OCI-LY1 (cell line): ENCODE results near the gene P2RY12.

Experiments used
- H2AFZ ChIP-seq: fragments of 200-600 bp; sonication (generic), shearing (Covaris generic); 2 replicates; pipeline ENCODE4 v1.6.0; 2014; ENCODE audit warnings: antibody characterized with exemption, mild to moderate bottlenecking, low read length
- H3F3A ChIP-seq: fragments of 200-600 bp; sonication (generic), shearing (Covaris generic); 2 replicates; pipeline ENCODE4 v1.6.0; 2014; ENCODE audit warnings: mild to moderate bottlenecking, antibody characterized with exemption, low read length, moderate library complexity; ENCODE audit not compliant: insufficient read depth
- H3K27ac ChIP-seq: fragments of 200-600 bp; sonication (generic); 2 replicates; pipeline ENCODE4 v1.5.1; 2014; ENCODE audit warnings: low read length, mixed run types, mild to moderate bottlenecking, low read depth; ENCODE audit not compliant: poor library complexity, severe bottlenecking
- H3K27me3 ChIP-seq: fragments of 200-600 bp; sonication (generic); 2 replicates; pipeline ENCODE4 v1.6.0; 2014; ENCODE audit warnings: antibody characterized with exemption, mild to moderate bottlenecking, low read length, moderate library complexity; ENCODE audit not compliant: insufficient read depth
- H3K36me3 ChIP-seq: fragments of 200-600 bp; sonication (generic); 2 replicates; pipeline ENCODE4 v1.6.1; 2014; ENCODE audit warnings: mild to moderate bottlenecking, antibody characterized with exemption, low read length, moderate library complexity, mixed read lengths; ENCODE audit not compliant: insufficient read depth
- H3K4me1 ChIP-seq: fragments of 200-600 bp; sonication (generic); 2 replicates; pipeline ENCODE4 v1.5.1; 2014; ENCODE audit warnings: mild to moderate bottlenecking, low read length, moderate library complexity; ENCODE audit not compliant: insufficient read depth, severe bottlenecking
- H3K4me2 ChIP-seq: fragments of 200-600 bp; sonication (generic), shearing (Covaris generic); 2 replicates; pipeline ENCODE4 v1.6.1; 2014; ENCODE audit warnings: low read length
- H3K4me3 ChIP-seq: fragments of 200-600 bp; sonication (generic); 2 replicates; pipeline ENCODE4 v1.5.1; 2014; ENCODE audit warnings: low read length, low read depth, mild to moderate bottlenecking, mixed read lengths; ENCODE audit not compliant: poor library complexity, severe bottlenecking
- H3K79me2 ChIP-seq: fragments of 200-600 bp; shearing (Covaris generic); 2 replicates; pipeline ENCODE4 v1.6.1; 2016; ENCODE audit warnings: mixed run types, low read length, mixed read lengths; ENCODE audit not compliant: insufficient read depth
- H3K9ac ChIP-seq: fragments of 200-600 bp; sonication (generic), shearing (Covaris generic); 2 replicates; pipeline ENCODE4 v1.6.1; 2014; ENCODE audit warnings: mild to moderate bottlenecking, low read length, mixed read lengths
- H3K9me2 ChIP-seq: fragments of 200-600 bp; sonication (generic), shearing (Covaris generic); 2 replicates; pipeline ENCODE4 v1.6.1; 2014; ENCODE audit warnings: low read depth, mild to moderate bottlenecking, low read length, mixed read lengths
- H3K9me3 ChIP-seq: fragments of 200-600 bp; shearing (Covaris generic); 2 replicates; pipeline ENCODE4 v1.6.1; 2014; ENCODE audit warnings: low read length, mixed read lengths
- H4K20me1 ChIP-seq: fragments of 200-600 bp; sonication (generic), shearing (Covaris generic); 2 replicates; pipeline ENCODE4 v1.6.0; 2016; ENCODE audit warnings: mild to moderate bottlenecking, low read length; ENCODE audit not compliant: insufficient read depth
- CTCF ChIP-seq: fragments of 200-600 bp; sonication (generic), shearing (Covaris generic); IDR thresholded peaks from 2 replicates; pipeline ENCODE4 v1.5.1; 2017; ENCODE audit warnings: mild to moderate bottlenecking, antibody characterized with exemption, low read length, moderate library complexity, mixed read lengths
- EZH2 ChIP-seq: fragments of 200-600 bp; sonication (generic), shearing (Covaris generic); IDR thresholded peaks from 2 replicates; pipeline ENCODE4 v1.8.0; 2017; ENCODE audit warnings: borderline replicate concordance, mixed run types, mild to moderate bottlenecking, antibody characterized with exemption, low read length, moderate library complexity, mixed read lengths

Gene P2RY12

GRCh38 chr3:151430821-151431484 is 46.4 kb upstream of the P2RY12 start:
- Histone ChIP-seq H3K9me3 (no peaks in the 10 kb centered on the region), H2AFZ (no peak overlapping the region), H3K4me3 (no peak overlapping the region), H3K27ac (no peak overlapping the region), H3K4me1 (peaks cover 7% of the 10 kb centered on the region), H3K4me2 (no peak overlapping the region), H3K27me3 (no peaks in the 10 kb centered on the region), H3K9me2 (no peaks in the 10 kb centered on the region), H3K36me3 (no peaks in the 10 kb centered on the region), H4K20me1 (no peaks in the 10 kb centered on the region), H3F3A (no peaks in the 10 kb centered on the region), H3K79me2 (no peaks in the 10 kb centered on the region), H3K9ac (no peak overlapping the region)
- no peak for TF ChIP-seq EZH2
- no peak for TF ChIP-seq CTCF

- peaks cover 24% of the 10 kb centered on the region for H3K4me1 ChIP-seq
- no peak overlapping the region for H2AFZ ChIP-seq
- no peak overlapping the region for H3K27ac ChIP-seq
- no peaks in the 10 kb centered on the region for H3F3A ChIP-seq
- no peaks in the 10 kb centered on the region for H3K79me2 ChIP-seq
- no peaks in the 10 kb centered on the region for H3K9me2 ChIP-seq
- no peak overlapping the region for H3K9ac ChIP-seq
- H4K20me1 ChIP-seq: no peaks in the 10 kb centered on the region
- H3K4me3 ChIP-seq: no peak overlapping the region
- H3K27me3 ChIP-seq: no peaks in the 10 kb centered on the region
- no peaks in the 10 kb centered on the region for H3K9me3 ChIP-seq
- TF ChIP-seq CTCF (no peak), EZH2 (no peak)
- no peak overlapping the region for H3K4me2 ChIP-seq
- no peaks in the 10 kb centered on the region for H3K36me3 ChIP-seq
These were observed 43.8 kb upstream of the P2RY12 start for GRCh38 chr3:151428386-151428785.

- peak overlapping the region; percentile 37 for H3K27ac ChIP-seq
- no peak overlapping the region for H3K4me2 ChIP-seq
- H2AFZ ChIP-seq: no peak overlapping the region; the same call in 1 of the 2 replicates
- no peak for TF ChIP-seq EZH2
- peak; percentile 44; the same call in 1 of the 2 replicates for TF ChIP-seq CTCF
- no peaks in the 10 kb centered on the region for H3K36me3 ChIP-seq
- no peaks in the 10 kb centered on the region for H3K9me3 ChIP-seq
- no peaks in the 10 kb centered on the region for H3K27me3 ChIP-seq
- H3K4me3 ChIP-seq: no peak overlapping the region
- no peaks in the 10 kb centered on the region for H3K9me2 ChIP-seq
- no peaks in the 10 kb centered on the region for H3K79me2 ChIP-seq
- no peaks in the 10 kb centered on the region for H4K20me1 ChIP-seq
- H3K4me1 ChIP-seq: peaks cover 33% of the 10 kb centered on the region
- H3K9ac ChIP-seq: no peak overlapping the region
- H3F3A ChIP-seq: no peaks in the 10 kb centered on the region
These were observed 41.7 kb upstream of the P2RY12 start for GRCh38 chr3:151426341-151426657.
